Gastrocnemius medialis (tissue), 4 donors: ENCODE data around the gene DPY19L2.
"Not testable (repeated sequence)": the region's sequence is repeated elsewhere in the genome, so short reads cannot be mapped to it uniquely, and the experiment has no call there.

Experiments used
- POLR2A ChIP-seq, 2 donors: fragments of 450-650 bp; IDR thresholded peaks; one replicate each; pipeline ENCODE4 v1.6.1; 2017; ENCODE audit warnings: antibody characterized with exemption in 2 of 2, mild to moderate bottlenecking in 2 of 2, moderate library complexity in 2 of 2
- TF ChIP-seq, protein P1 (sequence below), 5 experiments: fragments of 450-650 bp in 3 of 5; fragments of 200-600 bp in 2 of 5; sonication (generic) in 2 of 5; IDR thresholded peaks in 4 of 5; conservative IDR thresholded peaks in 1 of 5; 1 replicate in 4 of 5; 2 replicates in 1 of 5; pipeline ENCODE4 v1.5.1; 2016 to 2019; ENCODE audit warnings: antibody characterized with exemption in 5 of 5, mild to moderate bottlenecking in 3 of 5, moderate library complexity in 3 of 5

DNA sequence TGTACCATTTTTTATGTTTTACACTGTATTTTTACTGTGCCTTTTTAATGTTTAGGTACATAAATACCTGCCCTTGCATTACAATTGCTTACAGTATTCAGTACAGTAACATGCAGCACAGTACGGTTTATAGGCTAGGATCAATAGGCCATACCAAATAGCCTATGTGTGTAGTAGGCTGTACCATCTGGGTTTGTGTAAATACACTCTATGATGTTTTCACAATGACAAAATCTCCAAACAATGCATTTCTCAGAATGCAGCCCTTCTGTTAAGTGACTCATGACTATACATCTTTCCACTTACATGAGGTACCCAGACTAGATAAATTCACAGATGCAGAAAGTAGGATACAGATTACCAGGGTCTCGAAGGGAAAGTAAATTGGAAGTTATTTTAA lies 43.0 kb upstream of the DPY19L2 start:
- TF ChIP-seq, protein P1, sequence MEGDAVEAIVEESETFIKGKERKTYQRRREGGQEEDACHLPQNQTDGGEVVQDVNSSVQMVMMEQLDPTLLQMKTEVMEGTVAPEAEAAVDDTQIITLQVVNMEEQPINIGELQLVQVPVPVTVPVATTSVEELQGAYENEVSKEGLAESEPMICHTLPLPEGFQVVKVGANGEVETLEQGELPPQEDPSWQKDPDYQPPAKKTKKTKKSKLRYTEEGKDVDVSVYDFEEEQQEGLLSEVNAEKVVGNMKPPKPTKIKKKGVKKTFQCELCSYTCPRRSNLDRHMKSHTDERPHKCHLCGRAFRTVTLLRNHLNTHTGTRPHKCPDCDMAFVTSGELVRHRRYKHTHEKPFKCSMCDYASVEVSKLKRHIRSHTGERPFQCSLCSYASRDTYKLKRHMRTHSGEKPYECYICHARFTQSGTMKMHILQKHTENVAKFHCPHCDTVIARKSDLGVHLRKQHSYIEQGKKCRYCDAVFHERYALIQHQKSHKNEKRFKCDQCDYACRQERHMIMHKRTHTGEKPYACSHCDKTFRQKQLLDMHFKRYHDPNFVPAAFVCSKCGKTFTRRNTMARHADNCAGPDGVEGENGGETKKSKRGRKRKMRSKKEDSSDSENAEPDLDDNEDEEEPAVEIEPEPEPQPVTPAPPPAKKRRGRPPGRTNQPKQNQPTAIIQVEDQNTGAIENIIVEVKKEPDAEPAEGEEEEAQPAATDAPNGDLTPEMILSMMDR (IDR thresholded peaks at IDR 0.05 in 4 of 5, conservative IDR thresholded peaks at IDR 0.05 in 1 of 5): not testable (repeated sequence)
- not testable (repeated sequence) for TF ChIP-seq POLR2A (IDR thresholded peaks at IDR 0.05)
